Measurements from ENCODE around the gene KRTAP5-8. TPM values are rescaled to one million over a fixed set of nuclear protein-coding genes. Genes with fewer than 3 reads are reported as not detected.

KRTAP5-8 gene
- total RNA-seq, 3 donors from 2014 or later = 0.32 TPM; not detected in 2

DNA sequence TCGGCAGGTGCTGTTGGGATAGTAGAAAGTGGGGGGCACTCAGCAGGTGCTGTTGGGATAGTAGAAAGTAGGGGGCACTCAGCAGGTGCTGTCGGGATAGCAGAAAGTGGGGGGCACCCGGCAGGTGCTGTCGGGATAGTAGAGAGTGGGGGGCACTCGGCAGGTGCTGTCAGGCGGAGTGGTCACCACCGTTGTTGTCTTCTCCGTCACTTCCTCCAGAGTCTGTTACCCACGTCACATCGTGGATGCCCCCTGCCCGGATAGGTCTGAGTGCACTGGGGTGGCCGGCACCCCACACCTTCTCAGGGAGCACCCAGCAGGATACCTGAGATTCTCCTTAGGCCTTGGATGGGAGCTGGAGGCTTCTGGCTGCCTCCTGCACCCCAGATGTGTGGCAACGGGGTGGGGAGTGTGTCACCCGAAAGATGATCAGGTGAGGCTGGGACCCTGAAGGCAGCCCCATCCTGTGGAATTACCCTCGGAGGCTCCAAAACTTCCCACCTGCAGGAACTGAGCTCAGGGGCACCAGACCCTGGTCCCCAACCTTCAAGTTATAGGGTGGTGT lies 34.9 kb upstream of the KRTAP5-8 start:
- Histone ChIP-seq H3K27me3 (no peaks in the 10 kb centered on the region), H3K4me1 (no peaks in the 10 kb centered on the region), H3K4me3 (no peak overlapping the region), H3K27ac (no peak overlapping the region), H3K9me3 (peaks cover 5 to 10% of the 10 kb centered on the region in 2 donors), H3K36me3 (no peaks in the 10 kb centered on the region)
- intact Hi-C loops (cut with DNase I; ENCODE audit: low total_unique reads) = no loop called here
- no peak for DNase-seq (ENCODE audit: low spot score in 2 of 2)
- no peak for TF ChIP-seq POLR2AphosphoS5 (IDR thresholded peaks at IDR 0.05)
- TF ChIP-seq POLR2A (IDR thresholded peaks at IDR 0.05) = no peak
- no peak for TF ChIP-seq CTCF (IDR thresholded peaks at IDR 0.05)

DNA sequence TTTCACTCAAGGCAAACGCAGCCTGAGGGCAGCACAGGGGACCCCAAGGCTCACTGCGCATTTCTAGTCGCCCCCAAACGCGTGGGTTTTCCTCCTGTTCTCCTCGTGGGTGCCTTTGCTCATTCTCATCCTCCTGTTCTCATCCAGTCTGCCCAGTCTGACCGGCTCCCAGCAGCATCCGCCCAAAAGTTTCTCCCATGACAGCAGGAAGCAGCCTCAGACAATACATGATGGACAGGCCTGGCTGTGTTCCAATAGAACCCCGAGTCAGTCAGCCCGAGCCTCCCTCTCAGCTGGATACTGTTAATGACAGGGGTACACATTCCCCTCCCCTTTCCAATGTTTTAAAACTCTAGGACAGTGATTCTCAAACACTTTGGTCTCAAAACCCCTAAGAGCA lies 33.3 kb upstream of the KRTAP5-8 start:
- H3K9me3 ChIP-seq = peaks cover 13 to 25% of the 10 kb centered on the region in 2 donors
- H3K4me1 ChIP-seq = no peaks in the 10 kb centered on the region
- no peak for DNase-seq (ENCODE audit: low spot score in 2 of 2)
- no peaks in the 10 kb centered on the region for H3K27me3 ChIP-seq
- TF ChIP-seq POLR2A (IDR thresholded peaks at IDR 0.05) (no peak), CTCF (IDR thresholded peaks at IDR 0.05) (no peak), POLR2AphosphoS5 (IDR thresholded peaks at IDR 0.05) (no peak)
- intact Hi-C loops (cut with DNase I; ENCODE audit: low total_unique reads) = no loop called here
- H3K36me3 ChIP-seq = no peaks in the 10 kb centered on the region
- no peak overlapping the region for H3K27ac ChIP-seq
- H3K4me3 ChIP-seq = no peak overlapping the region

DNA sequence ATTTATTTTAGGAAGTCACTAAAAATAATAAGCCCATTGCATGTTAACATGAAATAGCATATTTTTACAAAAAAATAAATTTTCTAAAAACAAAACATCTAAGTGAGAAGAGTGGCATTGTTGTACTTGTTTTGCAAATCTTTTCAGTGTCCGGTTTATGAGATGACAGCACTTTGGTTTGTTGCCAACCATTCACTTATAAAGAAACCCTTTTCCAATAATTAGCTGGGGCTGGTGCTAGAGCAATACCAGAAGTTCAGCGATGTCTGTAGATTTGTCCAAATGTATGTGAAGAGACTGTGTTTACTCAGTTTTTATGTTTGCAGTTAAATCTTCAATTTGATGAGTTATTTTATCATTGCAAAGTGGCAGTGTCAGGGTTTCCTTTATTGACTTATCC lies 32.8 kb upstream of the KRTAP5-8 start:
- no peaks in the 10 kb centered on the region for H3K36me3 ChIP-seq
- H3K4me1 ChIP-seq = no peaks in the 10 kb centered on the region
- intact Hi-C loops (cut with DNase I; ENCODE audit: low total_unique reads) = no loop called here
- H3K27me3 ChIP-seq = no peaks in the 10 kb centered on the region
- peaks cover 18 to 30% of the 10 kb centered on the region in 2 donors for H3K9me3 ChIP-seq
- no peak overlapping the region for H3K4me3 ChIP-seq
- no peak for DNase-seq (ENCODE audit: low spot score in 2 of 2)
- TF ChIP-seq POLR2A (IDR thresholded peaks at IDR 0.05) = no peak
- no peak for TF ChIP-seq POLR2AphosphoS5 (IDR thresholded peaks at IDR 0.05)
- no peak for TF ChIP-seq CTCF (IDR thresholded peaks at IDR 0.05)
- no peak overlapping the region for H3K27ac ChIP-seq

DNA sequence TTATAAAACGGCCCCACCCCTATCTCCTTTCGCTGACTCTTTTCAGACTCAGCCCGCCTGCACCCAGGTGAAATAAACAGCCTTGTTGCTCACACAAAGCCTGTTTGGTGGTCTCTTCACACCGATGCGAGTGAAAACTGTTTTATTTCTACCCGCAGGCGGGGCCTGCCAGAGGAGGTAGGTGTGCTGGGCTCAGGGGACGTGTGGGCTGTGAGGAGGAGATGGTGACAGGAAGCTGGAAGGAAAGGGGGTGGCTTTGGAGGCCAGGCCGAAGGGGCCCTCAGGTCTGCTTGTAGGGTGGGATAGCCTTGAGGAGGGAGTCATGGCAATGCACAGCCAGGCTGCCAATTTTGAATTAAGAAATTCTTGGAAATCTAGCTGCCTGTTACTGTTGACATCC lies 32.0 kb upstream of the KRTAP5-8 start:
- TF ChIP-seq POLR2AphosphoS5 (IDR thresholded peaks at IDR 0.05) (no peak), POLR2A (IDR thresholded peaks at IDR 0.05) (no peak), CTCF (IDR thresholded peaks at IDR 0.05) (no peak)
- intact Hi-C loops (cut with DNase I; ENCODE audit: low total_unique reads) = no loop called here
- H3K36me3 ChIP-seq = no peaks in the 10 kb centered on the region
- DNase-seq (ENCODE audit: low spot score in 2 of 2) = no peak
- no peak overlapping the region for H3K27ac ChIP-seq
- no peaks in the 10 kb centered on the region for H3K4me1 ChIP-seq
- H3K27me3 ChIP-seq = no peaks in the 10 kb centered on the region
- H3K9me3 ChIP-seq = peaks cover 21 to 38% of the 10 kb centered on the region in 2 donors
- no peak overlapping the region for H3K4me3 ChIP-seq

GRCh38 chr11:71507102-71507501 lies 30.7 kb upstream of the KRTAP5-8 start:
- intact Hi-C loops (cut with DNase I; ENCODE audit: low total_unique reads) = no loop called here
- peaks cover 32 to 39% of the 10 kb centered on the region in 2 donors for H3K9me3 ChIP-seq
- no peak overlapping the region for H3K4me3 ChIP-seq
- DNase-seq (ENCODE audit: low spot score in 2 of 2) = peak in 1 of 2 donors; percentile 30
- H3K4me1 ChIP-seq = no peaks in the 10 kb centered on the region
- no peak for TF ChIP-seq CTCF (IDR thresholded peaks at IDR 0.05)
- no peak for TF ChIP-seq POLR2AphosphoS5 (IDR thresholded peaks at IDR 0.05)
- TF ChIP-seq POLR2A (IDR thresholded peaks at IDR 0.05) = no peak
- H3K36me3 ChIP-seq = no peaks in the 10 kb centered on the region
- H3K27ac ChIP-seq = no peak overlapping the region
- no peaks in the 10 kb centered on the region for H3K27me3 ChIP-seq
